Measurements from ENCODE around the gene C14orf180.
"Not testable (repeated sequence)": the region's sequence is repeated elsewhere in the genome, so short reads cannot be mapped to it uniquely, and the experiment has no call there.

Gene C14orf180

DNA sequence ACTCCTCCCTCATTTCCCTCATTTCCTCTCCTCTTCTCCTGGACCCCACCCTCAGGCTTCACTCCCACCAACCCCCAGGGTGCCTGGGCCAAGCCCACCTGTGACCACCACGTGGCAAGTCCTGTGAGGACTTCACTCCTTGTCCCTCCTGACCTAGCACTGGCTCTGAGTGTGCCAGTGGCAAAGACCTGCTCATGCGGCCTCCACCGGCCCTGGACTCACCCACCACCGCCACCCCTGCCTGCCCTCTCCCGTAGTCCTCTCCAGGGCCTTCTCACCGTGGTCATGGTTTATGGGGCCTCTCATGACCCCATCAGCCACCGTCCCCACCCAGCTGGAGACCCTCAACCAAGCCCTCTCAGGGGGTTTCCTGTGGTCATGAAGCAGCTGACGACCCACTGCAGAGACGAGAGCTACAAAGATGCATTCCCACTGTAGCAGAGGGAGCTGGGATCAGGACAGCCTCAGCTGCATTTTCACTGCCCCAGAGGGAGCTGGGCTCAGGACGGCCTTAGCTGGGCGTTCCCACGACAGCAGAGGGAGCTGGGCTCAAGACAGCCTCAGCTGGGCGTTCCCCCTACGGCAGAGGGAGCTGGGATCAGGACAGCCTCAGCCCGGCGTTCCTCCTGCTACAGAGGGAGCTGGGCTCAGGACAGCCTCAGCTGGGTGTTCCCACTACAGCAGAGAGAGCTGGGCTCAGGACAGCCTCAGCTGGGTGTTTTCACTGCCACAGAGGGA lies 3.2 kb upstream of the C14orf180 start:
- DNase-seq = no peak

DNA sequence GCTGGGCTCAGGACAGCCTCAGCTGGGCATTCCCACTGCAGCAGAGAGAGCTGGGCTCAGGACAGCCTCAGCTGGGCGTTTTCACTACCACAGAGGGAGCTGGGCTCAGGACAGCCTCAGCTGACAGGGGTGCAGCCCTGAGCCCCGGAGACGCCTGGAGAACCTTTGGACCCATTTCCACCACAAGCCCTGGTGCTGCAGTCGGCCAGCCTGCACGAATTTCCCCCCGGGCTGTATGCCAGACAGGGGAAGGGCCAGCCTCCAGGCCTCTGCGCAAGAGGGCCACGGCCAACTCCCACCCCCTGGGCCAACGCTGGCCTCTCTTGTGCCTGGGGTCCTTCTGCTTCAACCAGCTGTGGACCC lies 2.6 kb upstream of the C14orf180 start:
- DNase-seq = peak in 1 of 56 donors; percentile 21

DNA sequence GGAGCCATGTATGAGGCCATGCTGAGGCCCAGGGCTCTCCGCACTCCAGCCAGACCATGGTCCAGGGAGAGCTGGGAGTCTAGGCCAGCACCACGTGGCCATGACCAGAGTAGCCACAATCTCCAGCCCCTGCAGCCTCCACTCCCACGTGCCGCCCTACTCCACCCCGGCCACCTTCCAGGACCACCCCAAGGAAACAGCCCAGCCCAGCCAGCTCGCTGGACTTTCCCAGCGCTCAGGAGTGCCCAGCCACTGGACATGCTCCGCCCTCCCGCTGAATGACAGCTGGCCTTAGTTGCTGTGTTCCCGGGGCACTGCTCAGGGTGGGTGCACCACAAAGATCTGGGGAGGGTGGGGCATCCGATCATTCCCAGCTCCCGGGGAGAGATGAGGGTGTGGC lies 2.1 kb upstream of the C14orf180 start:
- DNase-seq = no peak

DNA sequence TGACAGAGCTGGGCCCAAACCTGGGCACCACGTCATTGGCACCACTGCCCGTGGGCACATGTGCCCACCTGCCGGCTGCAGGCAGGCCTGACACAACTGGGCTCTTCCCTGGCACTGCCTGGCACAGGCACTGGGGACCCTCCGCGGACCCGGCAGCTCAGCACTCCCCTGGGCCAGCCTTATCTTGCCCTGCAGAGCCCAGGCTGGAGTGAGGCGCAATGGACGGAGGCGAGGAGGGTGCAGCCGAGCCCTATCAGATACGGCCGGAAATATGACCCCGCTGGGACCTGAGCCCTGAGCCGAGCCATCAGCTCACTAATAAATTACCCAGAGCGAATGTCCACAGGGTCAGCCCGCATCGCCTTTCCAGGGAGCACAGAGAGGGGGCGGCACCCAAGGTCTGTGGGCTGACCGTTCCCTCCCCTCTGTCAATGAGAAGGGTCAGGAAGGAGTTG lies 1.7 kb upstream of the C14orf180 start:
- no peak for DNase-seq

DNA sequence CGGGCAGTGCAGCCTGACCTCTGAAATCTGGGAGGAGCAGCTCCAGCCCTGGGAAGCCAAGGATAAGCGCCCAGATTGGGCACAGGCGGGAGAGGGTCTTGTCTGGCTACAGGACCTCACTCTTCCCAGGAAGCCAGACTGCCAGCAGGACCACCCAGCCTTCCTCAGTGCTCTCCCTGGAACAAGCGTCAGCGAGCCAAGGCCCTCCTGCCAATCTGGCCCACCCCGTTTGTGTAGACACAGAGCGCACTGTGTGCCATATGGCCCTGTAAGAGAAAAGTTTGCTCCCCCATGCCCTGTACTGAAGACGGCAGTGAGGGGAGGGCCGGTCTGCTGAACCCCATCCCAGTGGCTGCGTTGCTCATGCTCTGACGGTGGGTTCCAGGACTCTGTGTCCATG lies 1.2 kb upstream of the C14orf180 start:
- no peak for DNase-seq

DNA sequence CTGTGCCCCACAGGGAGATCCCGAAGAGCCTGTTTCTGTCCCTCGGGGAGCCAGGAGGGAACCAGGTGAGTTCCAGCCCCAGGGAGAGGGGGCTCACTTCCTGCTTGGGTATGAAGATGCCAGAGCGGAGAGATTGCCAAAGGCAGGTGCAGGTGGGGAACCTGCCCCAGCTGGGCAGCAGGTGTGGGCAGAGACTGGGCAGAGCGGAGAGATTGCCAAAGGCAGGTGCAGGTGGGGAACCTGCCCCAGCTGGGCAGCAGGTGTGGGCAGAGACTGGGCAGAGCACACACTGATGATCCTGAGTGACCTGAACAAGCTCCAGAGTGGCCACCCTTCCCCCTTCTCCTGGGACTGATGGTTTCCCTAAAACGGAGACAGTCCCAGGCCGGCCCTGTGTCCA lies 375 bp downstream of the C14orf180 start:
- DNase-seq = not testable (repeated sequence)

DNA sequence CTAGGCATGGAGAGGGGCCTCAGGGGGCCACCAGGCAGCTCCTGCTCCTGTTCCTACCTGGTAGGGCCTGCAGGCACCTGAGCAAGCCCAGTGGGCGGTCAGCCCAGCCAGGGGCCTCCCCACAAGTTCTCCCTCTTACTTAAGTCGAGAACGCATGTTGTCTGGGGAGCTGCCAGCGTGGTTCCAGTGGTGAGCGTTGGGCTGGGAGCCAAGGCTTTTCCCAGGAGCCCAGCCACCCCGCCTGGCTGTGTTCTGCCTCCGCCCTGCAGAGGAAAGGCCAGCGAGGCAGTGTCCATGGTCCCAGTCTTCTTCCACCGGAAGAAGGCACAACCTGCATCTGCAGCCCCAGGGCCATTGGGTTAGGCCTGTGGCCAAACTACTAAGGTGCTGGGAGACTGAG lies 1.4 kb downstream of the C14orf180 start:
- DNase-seq = no peak

DNA sequence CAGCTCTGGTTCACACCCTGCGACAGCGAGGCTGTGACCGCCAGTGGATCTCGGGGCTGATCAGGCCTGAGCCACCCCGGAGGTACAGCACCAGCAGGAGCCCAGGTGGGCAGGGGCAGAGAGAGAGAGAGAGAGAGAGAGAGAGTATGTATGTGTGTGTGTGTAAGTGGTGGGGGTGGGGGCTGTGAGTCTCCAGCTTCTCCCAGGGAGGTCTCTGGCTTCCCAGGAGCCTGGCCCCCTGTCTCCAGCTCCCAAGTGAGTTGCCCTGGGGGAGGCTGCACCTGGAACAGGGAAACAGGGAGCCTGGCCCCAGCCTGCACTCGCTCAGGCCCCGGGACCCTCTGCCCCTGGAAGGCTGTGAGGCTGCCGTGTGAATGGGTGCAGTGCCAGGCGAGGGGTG lies 2.0 kb downstream of the C14orf180 start:
- DNase-seq = no peak

DNA sequence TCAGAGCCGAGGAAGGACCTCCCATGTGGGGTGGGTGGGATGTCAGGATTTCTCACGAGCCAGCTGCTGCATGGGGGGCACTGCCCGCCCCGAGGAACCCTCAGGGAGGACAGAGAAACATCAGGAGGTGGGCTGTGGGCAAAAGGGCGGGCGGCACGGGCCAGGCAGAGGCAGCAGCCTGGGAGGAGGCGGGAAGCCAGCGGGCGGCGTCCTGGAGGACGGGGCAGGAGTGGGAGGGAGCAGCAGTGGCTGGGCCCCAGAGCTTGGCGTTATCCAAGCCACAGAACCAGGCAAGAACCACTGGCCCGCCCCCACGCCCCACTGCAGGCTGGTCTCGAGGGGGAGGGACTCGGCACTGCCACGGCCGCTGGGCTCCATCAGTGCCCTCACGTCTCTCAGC lies 2.4 kb downstream of the C14orf180 start:
- DNase-seq = no peak

DNA sequence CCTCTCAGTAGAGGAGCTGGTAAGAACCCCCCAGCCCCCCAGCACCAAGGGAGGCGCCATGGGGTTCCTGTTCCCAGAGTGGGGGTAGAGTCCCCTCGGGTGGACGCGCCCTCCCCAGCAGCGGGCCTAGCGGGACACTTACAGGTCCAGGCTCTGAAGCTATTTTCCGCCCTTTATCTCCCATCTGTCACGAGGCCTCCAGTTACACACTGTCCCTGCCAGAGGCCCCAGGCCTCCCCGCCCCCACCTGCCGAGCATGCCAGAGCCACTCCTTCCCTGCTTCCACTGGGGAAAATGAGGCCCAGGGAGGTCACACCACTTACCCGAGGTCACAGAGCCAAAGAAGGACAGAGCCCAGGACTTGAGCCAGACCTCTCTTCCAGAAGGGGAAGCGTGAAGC lies 3.1 kb downstream of the C14orf180 start:
- DNase-seq = no peak

DNA sequence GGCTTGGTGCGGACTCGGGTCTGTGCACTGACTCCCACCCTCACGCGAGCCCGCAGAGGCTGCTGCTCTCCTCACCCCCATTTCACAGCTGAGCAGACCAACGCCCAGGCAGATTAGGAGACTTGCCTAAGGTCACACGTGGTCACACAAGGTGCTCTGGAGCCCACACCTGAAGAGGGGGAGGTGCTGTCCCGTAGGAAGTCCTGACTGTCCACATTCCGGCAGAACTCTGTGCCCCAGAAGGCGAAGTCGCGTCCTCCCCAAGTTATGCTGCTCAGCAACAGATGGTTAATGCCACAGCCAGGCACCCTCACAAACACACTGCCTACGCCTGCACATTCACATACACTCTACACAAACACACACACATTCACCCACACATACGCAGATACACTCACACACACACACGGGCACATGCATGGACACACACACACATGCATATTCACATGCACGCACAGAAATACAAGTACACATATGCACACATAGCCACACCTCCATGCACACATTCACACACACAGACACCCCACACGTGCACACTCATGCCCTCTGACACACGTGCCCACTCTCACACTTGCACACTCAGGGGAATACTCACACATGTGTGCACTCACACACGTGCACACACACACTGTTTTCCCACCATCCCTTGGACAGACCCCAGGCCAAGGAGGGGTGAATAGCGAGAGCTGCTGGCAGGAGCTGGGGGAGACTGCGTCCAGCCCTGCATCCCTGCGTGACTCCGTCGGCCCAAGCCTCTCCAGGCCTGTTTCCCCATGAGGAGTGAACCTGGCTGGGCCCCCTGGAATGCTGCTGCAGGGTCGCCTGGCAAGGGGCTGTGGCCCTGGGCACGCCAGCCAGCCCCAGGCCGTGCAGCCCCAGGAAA lies 4.1 kb downstream of the C14orf180 start:
- DNase-seq = no peak

DNA sequence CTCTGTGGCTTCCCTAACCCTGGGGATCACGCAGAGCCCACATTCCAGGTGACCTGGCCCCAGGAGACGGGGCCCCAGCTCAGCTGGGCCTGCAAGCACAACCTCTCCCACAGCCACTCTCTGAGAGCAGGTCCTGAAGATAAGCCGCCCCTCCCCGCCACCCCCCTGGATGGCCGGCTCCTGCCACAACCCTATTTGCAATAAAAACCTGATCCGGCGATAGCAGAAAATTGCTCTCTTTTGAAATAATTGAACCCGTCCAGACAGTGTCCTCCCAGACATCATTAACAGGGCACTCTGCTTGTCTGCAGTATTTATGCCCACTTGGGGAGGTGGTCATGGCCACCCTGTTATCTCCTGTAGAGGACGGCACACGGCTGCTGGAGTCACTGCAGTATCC lies 5.0 kb downstream of the C14orf180 start:
- no peak for DNase-seq

DNA sequence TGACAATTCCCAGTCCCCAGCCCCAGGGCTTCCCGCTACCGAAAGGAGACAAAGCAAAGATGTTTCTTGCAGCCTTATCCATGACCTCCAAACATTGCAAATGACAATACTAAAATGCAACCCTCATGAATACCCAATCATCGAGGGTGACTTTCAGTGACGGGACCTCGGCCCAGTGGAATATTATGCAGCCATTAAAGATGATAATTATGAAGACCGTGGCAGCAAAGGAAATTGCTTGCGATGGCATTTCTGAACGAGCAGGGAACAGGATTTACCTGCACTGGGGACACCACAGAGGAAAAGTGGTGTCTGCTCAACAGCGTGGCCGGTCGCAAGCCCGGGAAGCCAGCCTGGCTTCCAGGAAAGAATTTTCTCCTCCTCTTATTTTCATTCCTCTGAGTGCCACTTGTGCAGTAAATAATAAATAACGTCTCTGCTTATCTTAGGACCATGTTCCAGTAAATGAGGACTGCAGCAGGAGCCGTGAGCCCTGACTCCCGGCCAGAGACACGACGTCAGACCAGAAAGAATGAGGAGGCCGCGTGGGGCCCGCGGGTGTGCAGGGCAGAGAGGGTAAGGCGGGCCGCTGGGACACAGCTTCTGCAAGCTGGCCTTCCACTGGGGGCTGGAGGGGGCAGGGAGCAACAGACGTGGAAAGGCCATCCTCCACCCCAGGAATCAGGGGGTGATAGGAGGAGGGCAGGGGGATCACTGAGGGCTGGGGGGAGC lies 6.6 kb downstream of the C14orf180 start:
- no peak for DNase-seq

DNA sequence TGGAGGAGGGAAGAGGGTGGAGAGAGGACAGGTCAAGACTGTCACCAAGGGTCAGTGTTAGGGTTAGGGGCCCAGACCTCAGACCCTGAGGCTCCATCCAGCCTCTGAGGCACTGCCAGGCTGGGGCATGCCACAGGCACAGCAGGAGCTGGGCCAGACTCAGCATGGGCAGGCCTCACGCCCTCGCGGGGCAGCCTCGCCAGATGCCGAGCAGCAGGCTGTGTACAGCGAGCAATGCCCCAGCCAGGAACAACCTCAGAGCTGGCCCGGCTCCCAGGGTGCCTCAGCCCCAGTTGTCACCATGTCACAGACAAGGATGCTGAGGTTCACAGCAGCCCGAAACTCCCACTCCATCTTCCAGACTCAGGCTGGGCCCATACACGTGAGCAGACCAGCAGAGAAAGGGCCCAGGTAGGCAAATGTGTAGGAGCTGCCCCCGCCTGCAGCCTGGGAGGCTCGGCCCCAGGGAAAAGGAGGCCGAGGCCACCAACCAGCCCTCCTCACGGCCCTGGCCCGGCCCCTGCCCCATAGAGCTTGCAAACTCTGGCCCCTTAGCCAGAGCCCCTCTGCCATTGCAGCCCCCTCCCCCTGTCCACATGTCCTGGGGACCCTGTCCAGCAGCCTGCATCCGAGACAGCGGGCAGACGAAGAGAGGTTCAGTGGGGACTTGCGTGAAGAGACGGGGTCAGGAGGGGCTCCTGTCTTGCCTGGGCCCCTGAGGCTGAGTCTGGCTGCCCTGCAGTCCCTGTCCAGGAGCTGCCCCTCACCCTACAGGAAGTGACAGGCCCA lies 7.5 kb downstream of the C14orf180 start:
- peak in 11 of 56 donors; percentile 15 to 41 (median 33) for DNase-seq

DNA sequence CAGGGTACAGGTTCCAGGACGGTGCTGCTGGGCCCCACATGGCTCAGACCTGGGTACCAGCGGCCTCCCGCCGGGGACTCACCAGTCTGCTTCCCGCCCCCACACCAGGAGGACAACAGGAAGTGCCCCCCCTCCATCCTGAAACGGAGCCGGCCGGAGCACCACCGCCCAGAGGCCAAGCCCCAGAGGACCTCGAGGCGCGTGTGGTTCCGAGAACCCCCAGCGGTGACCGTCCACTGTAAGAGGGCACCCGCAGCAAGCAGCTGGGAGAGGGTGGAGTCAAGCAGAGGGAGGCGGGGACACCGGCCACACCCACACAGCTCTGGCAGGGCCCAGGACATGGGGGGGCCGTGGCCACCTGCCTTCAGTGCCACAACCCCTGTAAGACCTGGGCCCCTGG lies 8.1 kb downstream of the C14orf180 start:
- peak in 1 of 56 donors; percentile 35 for DNase-seq

DNA sequence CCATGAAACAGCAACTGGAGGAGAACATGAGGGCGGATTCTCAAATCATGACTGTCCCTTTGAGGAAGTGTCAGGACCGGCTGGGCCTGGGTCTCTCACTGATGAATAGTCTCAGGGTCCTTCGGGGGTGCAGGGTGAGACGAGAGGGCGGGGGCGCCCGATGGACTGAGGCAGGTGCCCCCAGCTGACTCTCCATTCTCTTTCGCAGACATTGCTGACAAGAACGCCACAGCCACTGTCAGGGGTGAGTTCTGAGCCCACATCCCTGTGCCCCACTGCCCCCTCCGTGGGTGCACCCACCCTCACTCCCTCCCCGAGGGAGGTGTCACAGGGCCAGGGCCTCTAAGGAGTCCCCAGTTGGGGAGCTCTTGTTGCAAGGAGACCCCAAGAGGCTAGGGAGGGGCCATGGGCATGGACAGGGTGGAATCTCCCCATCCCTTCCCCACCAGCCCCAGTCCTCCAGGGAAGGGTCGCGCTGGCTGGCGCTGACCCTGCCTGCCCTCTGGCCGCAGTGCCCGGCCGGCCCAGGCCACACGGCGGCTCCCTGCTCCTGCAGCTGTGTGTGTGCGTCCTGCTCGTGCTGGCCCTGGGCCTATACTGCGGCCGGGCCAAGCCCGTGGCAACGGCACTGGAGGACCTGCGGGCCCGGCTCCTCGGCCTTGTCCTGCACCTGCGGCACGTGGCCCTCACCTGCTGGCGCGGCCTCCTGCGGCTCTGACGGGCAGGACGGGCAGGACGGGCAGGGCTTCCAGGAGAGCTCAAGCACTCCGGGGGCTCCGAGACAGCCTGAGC lies 8.7 kb downstream of the C14orf180 start:
- DNase-seq = peak in 5 of 56 donors; percentile 12 to 46 (median 36)

DNA sequence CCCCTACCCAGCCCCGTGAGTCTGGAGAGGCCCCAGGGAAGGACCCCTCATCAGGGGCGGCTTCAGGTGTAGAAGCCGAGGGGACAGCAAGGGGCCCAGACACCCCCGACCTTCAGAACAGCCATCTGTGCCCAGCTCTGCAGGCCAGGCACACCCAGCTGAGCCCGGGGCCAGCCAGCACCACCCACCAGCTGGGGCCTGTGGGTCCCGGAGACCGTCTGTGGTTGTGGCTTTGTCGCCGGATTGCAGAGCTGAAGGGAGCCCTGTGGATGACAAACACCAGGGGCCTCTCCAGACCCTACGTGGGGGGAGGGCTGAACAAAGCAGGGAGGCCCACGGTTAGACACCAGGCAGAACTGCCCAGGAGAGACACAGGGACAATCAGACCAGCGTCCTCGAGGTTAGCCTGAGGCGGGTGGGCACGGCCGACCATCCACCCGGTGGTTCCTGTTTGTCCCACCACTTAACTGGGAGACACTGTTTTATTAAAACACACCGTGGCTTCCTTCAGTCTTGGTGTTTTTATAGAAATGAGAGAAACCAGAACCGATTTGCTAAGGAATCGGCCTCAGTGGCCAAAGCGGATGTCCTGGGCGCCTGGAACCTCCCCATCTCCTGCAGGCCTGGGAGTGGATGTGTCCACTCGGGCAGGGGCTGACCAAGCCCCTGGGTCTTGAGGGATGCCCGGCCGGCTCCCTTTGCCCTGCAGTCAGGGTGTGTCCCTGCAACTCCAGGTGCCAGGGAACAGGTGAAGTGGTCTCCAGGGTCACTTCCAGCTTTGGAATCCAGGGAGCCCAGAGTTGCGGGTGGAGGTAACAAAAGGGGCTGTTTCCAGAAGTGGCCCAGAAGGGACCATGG lies 10.0 kb downstream of the C14orf180 start:
- DNase-seq = no peak

DNA sequence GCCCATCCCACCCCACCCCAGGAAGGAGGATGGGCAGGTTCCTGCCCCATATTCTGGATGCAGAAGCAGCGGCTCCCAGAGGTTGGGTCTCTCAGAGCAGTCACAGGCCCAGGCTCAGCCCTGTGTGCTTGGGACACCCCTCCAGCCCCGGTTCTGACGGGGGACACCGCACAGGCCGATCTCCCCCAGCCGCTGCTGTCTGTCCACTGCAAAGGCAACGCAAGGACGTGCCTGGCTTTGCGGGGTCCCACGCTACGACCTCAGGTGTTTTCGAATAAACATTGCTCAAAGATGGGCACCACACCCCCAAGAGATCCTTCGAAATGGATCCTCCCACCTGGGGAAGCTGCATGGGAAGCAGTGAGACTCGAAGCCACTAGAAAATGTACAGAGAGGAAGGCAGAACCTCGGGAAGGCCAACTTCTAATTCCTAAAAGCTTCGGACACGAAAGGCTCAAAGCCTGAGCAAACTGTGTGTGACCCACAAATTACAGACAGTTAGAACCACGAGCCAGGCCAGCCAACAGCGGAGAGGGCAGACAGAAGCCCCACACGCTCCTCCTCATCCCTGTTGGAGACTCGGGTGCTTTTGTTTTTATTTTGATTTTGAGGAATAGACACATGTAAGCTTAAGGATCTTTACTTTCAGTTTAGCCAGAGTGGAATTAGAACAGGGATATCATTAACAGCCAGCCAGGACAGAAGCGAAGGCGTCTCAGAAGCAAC lies 10.8 kb downstream of the C14orf180 start:
- no peak for DNase-seq

DNA sequence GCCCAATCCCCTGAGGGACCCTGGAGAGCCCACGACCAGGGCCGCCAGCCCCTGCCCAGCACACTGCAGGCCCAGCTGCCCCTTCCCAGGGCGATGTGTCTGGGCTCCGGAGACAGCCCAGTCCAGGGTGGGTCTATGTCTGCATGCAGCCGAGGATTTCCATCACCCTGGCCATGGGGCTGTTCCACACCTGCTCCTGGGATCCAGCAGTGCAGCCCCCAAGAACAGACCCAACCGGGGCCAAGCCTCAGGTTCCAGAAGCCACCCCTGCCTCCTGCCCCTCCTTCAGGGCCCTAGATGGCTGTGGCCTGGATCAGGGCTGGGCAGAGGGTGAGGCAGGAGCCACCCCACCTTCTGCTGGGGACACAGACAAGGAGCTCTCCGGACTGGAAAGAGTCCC lies 11.5 kb downstream of the C14orf180 start:
- DNase-seq = no peak

Data from amygdala (tissue), 56 donors.